Cardiac septum (tissue), 1 donor: Measurements from ENCODE around the gene TCP1. TPM values are rescaled to one million over a fixed set of nuclear protein-coding genes. Genes with fewer than 3 reads are reported as not detected.
A peak's percentile ranks its signal among the peaks of the same experiment; 100 is the strongest.

ENCODE experiments used
- DNase-seq: peaks from one replicate; pipeline ENCODE4 v3.0.0-alpha.2; 2020; ENCODE audit warnings: low spot score
- intact Hi-C: fragments of 100-400 bp; cut with DNase I; formaldehyde crosslinking; loops from one replicate; pipeline ENCODE4 v1.14.0; 2022
- total RNA-seq: library from RNA; stranded (reverse); fragmentation: NEBNext Ultra II Directional; extraction: Animal tissue kit (Norgen Biotek cat#: 25700); gene quantifications from one replicate; pipeline ENCODE4 v1.2.1, GENCODE V29; 2021
- donor health status: DM: no; HTN: no; CAD: no.

Gene TCP1
- total RNA-seq, 1 donor from 2014 or later: 130 TPM

GRCh38 chr6:159788276-159788675 is 1.1 kb downstream of the TCP1 start:
- intact Hi-C loops: loop anchor here (2.0 kb wide), 2 partner anchors 25 to 61 kb away; partner anchors contain the start of genes ACAT2 and WTAP
- no peak for DNase-seq

- intact Hi-C loops: no loop called here
- DNase-seq: no peak
Measured at GRCh38 chr6:159778542-159779103, 10.8 kb downstream of the TCP1 start.

- intact Hi-C loops: no loop called here
- no peak for DNase-seq
Measured at GRCh38 chr6:159778131-159778530, 11.3 kb downstream of the TCP1 start.

- DNase-seq: no peak
- intact Hi-C loops: no loop called here
Measured at GRCh38 chr6:159777240-159777904, 12.0 kb downstream of the TCP1 start.

- intact Hi-C loops: no loop called here
- DNase-seq: no peak
Measured at GRCh38 chr6:159772196-159772595, 17.2 kb downstream of the TCP1 start.

GRCh38 chr6:159769470-159769869 is 19.9 kb downstream of the TCP1 start:
- no peak for DNase-seq
- intact Hi-C loops: no loop called here

- intact Hi-C loops: no loop called here
- no peak for DNase-seq
Measured at GRCh38 chr6:159766906-159767305, 22.5 kb downstream of the TCP1 start.

GRCh38 chr6:159762681-159763293 is 26.6 kb downstream of the TCP1 start:
- DNase-seq: peak; percentile 75
- intact Hi-C loops: loop anchor here (2.0 kb wide), 1 partner anchor 26 kb away; the partner anchor contains the start of gene TCP1

GRCh38 chr6:159761873-159762680 is 27.3 kb downstream of the TCP1 start, which contains the start of gene ACAT2:
TSS of gene ACAT2 (plus strand) at chr6:159762045. CDS start at chr6:159762088, 43 bp downstream.
- peak; percentile 98 for DNase-seq
- intact Hi-C loops: loop anchor here (2.0 kb wide), 2 partner anchors 27 to 35 kb away; partner anchors contain the start of genes TCP1 and WTAP

- no peak for DNase-seq
- intact Hi-C loops: loop anchor here (2.0 kb wide), 1 partner anchor 34 kb away; the partner anchor contains the start of gene WTAP
Measured at GRCh38 chr6:159761129-159761872, 28.1 kb downstream of the TCP1 start.

GRCh38 chr6:159760602-159761057 is 28.8 kb downstream of the TCP1 start:
- intact Hi-C loops: loop anchor here (2.0 kb wide), 1 partner anchor 34 kb away; the partner anchor contains the start of gene WTAP
- no peak for DNase-seq

- DNase-seq: no peak
- intact Hi-C loops: loop anchor here (2.0 kb wide), 1 partner anchor 33 kb away; the partner anchor contains the start of gene WTAP
Measured at GRCh38 chr6:159759645-159760044, 29.8 kb downstream of the TCP1 start.

- no peak for DNase-seq
- intact Hi-C loops: no loop called here
Measured at GRCh38 chr6:159758031-159759001, 31.1 kb downstream of the TCP1 start.

- DNase-seq: no peak
- intact Hi-C loops: no loop called here
Measured at GRCh38 chr6:159756508-159756907, 32.9 kb downstream of the TCP1 start.

- no peak for DNase-seq
- intact Hi-C loops: no loop called here
Measured at GRCh38 chr6:159754959-159755914, 34.2 kb downstream of the TCP1 start.

GRCh38 chr6:159754401-159754800 is 35.0 kb downstream of the TCP1 start:
- intact Hi-C loops: no loop called here
- no peak for DNase-seq
